ENCODE results near the gene BAIAP2.

- no peak for TF ChIP-seq CTCF (IDR thresholded peaks at IDR 0.05)
- TF ChIP-seq POLR2A (IDR thresholded peaks at IDR 0.05), result no peak
- TF ChIP-seq POLR2AphosphoS5 (IDR thresholded peaks at IDR 0.05), result no peak
- TF ChIP-seq EP300 (IDR thresholded peaks at IDR 0.05), result no peak
Observed at GRCh38 chr17:81139428-81139827, 104.5 kb downstream of the BAIAP2 start.
